Rectal smooth muscle tissue (tissue), 1 donor: ENCODE measurements around the gene MFSD2B.

Experiments used
- H3K27ac ChIP-seq: one replicate; pipeline ENCODE4 v1.7.0; 2013; ENCODE audit warnings: low read depth, low read length, inconsistent platforms
- H3K27me3 ChIP-seq: one replicate; pipeline ENCODE4 v1.7.0; 2013; ENCODE audit warnings: low read length; ENCODE audit not compliant: control insufficient read depth, insufficient read depth
- H3K36me3 ChIP-seq: one replicate; pipeline ENCODE4 v1.7.0; 2013; ENCODE audit warnings: low read length; ENCODE audit not compliant: control insufficient read depth, insufficient read depth
- H3K4me1 ChIP-seq: one replicate; pipeline ENCODE4 v1.7.0; 2013; ENCODE audit warnings: low read length; ENCODE audit not compliant: control insufficient read depth, insufficient read depth
- H3K4me3 ChIP-seq: one replicate; pipeline ENCODE4 v1.7.0; 2013; ENCODE audit warnings: low read length
- H3K9ac ChIP-seq: one replicate; pipeline ENCODE4 v1.7.0; 2013; ENCODE audit warnings: low read length

Gene MFSD2B, protein sequence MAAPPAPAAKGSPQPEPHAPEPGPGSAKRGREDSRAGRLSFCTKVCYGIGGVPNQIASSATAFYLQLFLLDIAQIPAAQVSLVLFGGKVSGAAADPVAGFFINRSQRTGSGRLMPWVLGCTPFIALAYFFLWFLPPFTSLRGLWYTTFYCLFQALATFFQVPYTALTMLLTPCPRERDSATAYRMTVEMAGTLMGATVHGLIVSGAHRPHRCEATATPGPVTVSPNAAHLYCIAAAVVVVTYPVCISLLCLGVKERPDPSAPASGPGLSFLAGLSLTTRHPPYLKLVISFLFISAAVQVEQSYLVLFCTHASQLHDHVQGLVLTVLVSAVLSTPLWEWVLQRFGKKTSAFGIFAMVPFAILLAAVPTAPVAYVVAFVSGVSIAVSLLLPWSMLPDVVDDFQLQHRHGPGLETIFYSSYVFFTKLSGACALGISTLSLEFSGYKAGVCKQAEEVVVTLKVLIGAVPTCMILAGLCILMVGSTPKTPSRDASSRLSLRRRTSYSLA

DNA sequence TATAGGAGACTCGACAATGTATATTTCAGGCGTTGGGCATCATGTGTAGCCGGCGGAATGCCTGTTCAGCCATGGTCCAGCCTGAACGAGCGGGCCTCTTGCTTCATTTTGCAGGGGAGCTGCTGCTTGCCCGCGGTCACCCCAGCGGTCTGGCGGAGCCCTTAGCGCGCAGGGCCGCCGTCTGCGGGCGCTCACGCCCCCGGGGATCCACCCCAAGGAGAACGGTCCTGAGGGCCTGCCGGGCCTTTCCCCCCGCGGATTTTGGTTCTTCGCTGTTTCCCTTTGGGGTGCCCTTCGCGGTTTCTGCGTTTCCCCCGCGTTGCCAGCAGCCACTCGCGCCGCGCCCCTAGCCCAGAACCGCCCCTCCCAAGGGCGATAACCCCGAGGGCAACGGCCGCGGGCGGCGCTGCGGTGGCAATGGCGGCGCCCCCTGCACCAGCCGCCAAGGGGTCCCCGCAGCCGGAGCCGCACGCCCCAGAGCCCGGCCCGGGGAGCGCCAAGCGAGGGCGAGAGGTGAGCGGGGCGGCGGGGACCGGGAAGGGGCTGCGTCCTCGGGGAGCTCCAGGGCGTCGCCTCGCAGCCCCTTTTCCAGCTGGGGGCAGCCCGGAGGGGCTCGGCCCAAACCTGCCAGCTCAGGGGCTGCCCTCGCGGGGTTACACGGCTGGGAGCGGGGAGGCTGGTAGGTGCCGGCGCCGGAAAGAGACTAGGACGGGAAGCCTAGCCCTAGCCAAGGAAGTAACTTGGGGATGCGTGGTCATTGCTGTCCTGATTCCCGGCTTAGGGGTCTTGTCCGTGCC is at the start of gene MFSD2B:
TSS of gene MFSD2B (plus strand) at position 406 of the 797 bp plus-strand sequence. CDS start at position 418, 12 bp downstream.
- H3K36me3 ChIP-seq, result no peaks in the 10 kb centered on the region
- peak within 1 kb of the TSS; percentile 17 for H3K4me3 ChIP-seq
- H3K4me1 ChIP-seq, result no peaks in the 10 kb centered on the region
- H3K27ac ChIP-seq, result no peak within 1 kb of the TSS
- H3K9ac ChIP-seq, result no peak within 1 kb of the TSS
- peaks cover 12% of the 10 kb centered on the region for H3K27me3 ChIP-seq

DNA sequence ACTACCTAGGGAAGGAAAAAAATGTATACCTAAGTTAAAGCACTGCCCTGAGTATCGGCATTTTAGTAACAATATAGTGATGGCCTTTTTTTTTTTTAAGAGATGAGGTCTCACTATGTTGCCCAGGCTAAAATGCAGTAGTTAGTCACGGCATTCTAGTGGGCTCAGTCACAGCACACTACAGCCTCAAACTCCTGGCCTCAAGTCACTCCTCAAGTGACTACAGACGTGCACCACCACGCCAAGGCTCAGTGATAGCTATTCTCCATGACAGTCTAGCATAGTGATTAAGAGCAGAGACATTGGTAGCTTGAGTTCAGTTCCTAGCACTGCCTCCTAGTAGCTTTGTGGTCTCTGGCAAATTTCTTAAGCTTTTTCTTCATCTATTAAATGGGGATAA is 42.0 kb upstream of the MFSD2B start:
- no peaks in the 10 kb centered on the region for H3K36me3 ChIP-seq
- H3K4me1 ChIP-seq, result no peaks in the 10 kb centered on the region
- H3K4me3 ChIP-seq, result no peak overlapping the region
- H3K9ac ChIP-seq, result no peak overlapping the region
- no peaks in the 10 kb centered on the region for H3K27me3 ChIP-seq
- H3K27ac ChIP-seq, result no peak overlapping the region

DNA sequence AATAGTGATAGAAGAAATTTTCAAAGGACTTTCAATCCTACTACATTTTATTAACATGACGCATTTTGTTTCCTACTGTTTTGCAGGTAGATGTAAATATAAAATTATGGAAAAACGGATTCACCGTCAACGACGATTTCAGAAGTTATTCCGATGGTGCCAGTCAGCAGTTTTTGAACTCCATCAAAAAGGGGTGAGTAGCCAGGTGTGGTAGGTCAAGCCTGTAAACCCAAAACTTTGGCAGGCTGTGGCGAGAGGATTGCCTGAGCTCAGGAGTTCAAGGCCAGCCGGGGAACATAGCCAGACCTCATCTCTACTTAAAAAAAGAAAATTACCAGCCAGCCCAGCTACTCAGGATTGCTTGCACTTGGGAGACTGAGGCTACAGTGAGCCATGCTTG is 33.0 kb upstream of the MFSD2B start:
- H3K27me3 ChIP-seq, result no peaks in the 10 kb centered on the region
- no peak overlapping the region for H3K4me3 ChIP-seq
- H3K4me1 ChIP-seq, result no peaks in the 10 kb centered on the region
- H3K27ac ChIP-seq, result no peak overlapping the region
- no peaks in the 10 kb centered on the region for H3K36me3 ChIP-seq
- H3K9ac ChIP-seq, result no peak overlapping the region

DNA sequence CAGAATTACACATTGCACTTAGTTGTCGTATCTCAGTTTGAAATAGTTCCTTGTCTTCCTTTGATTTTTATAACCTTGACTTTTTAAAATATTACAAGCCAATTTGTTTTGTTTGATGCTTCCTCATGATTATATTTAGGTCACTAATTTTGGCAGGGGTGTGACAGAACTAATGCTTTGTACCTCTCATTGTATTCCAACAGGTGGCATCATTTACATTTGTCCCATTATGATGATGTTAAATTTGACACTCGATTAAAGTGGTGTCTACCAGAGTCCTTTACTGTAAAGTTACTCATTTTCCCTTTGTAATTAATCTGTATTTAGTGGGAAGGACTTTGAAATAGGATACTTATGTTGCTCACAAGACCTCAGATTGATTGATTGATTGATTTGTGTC is 21.5 kb upstream of the MFSD2B start:
- Histone ChIP-seq H3K9ac (no peak overlapping the region), H3K36me3 (peaks cover 2% of the 10 kb centered on the region), H3K4me3 (no peak overlapping the region), H3K27me3 (no peaks in the 10 kb centered on the region), H3K4me1 (no peaks in the 10 kb centered on the region), H3K27ac (no peak overlapping the region)

DNA sequence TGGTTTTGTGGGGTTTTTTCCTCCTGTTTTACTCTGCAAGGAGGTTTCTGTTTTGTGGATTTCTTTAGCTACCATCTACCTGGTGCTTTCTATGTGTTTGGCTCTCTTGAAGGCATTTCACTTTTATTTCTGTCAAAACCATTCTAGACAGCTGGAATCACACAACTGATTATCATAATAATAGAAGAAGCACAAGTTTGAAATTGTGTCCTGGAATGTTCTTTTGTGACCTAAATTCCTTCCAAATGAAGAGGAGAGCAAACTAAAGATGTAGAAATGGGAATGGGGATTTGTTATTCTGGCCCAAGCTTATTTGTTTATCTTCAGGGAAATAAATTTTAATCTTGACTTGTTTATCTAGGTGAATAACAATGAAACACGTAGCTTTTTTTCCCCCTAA is 17.0 kb upstream of the MFSD2B start:
- Histone ChIP-seq H3K27ac (no peak overlapping the region), H3K9ac (no peak overlapping the region), H3K4me3 (no peak overlapping the region), H3K27me3 (no peaks in the 10 kb centered on the region), H3K36me3 (no peaks in the 10 kb centered on the region), H3K4me1 (peaks cover 2% of the 10 kb centered on the region)

DNA sequence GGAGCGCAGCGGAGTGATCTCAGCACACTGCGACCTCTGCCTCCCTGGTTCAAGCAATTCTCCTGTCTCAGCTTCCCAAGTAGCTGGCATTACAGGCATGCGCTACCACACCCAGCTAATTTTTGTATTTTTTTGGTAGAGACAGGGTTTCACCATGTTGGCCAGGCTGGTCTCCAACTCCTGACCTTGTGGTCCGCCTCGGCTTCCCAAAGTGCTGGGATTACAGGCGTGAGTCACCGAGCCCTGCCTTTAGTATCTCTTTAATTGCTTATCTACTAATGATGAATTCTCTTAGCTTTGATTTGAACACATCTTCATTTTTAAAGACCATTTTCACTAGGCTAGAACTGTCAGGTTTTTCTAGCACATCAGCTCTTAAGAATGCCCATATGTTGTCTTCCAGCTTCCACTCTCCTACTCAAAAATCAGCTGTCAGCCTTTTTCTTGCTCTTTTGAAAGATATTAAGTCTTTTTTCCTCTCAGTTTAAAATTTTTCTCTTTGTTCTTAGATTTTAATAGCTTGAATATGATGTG is 16.1 kb upstream of the MFSD2B start:
- Histone ChIP-seq H3K4me3 (no peak overlapping the region), H3K4me1 (peaks cover 2% of the 10 kb centered on the region), H3K9ac (no peak overlapping the region), H3K36me3 (no peaks in the 10 kb centered on the region), H3K27me3 (no peaks in the 10 kb centered on the region), H3K27ac (no peak overlapping the region)

DNA sequence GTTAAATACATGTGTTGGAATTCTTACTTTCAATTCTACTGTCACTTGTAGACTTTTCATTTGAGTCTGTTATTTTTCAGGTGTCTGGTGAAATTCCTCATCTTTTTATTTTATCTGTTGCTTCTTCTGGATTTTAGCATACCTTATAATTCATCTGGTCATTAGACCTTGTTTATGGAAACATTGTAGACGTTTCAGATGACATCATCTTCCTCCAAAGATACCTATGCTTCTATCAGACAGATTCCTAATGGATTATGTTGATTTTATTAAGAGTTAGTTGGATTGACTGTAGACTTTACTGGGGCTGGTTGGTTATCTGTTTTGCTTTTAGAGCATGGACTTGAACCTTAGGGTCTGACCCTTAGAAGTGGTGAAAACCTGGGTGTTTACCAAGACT is 15.3 kb upstream of the MFSD2B start:
- Histone ChIP-seq H3K4me1 (peaks cover 2% of the 10 kb centered on the region), H3K4me3 (no peak overlapping the region), H3K27ac (no peak overlapping the region), H3K27me3 (no peaks in the 10 kb centered on the region), H3K36me3 (peaks cover under 1% of the 10 kb centered on the region), H3K9ac (no peak overlapping the region)

DNA sequence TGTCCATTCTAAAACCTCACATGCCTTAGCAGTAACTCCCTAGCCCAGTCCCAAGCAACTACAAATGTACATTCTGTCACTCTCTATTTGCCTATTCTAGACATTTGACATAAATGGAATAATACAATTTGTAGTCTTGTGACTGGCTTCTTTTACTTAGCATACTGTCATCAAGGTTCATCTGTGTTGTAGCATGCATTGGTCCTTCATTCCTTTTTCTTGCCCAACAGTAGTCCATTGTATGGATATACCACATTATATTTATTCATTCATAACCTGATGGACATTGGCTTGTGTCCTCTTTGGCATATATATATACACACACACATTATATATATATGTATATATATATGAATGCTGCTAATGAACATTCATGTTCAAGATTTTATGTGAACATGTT is 2.2 kb upstream of the MFSD2B start:
- Histone ChIP-seq H3K36me3 (no peaks in the 10 kb centered on the region), H3K9ac (no peak overlapping the region), H3K27me3 (peaks cover 12% of the 10 kb centered on the region), H3K4me1 (no peaks in the 10 kb centered on the region), H3K4me3 (no peak overlapping the region), H3K27ac (no peak overlapping the region)

DNA sequence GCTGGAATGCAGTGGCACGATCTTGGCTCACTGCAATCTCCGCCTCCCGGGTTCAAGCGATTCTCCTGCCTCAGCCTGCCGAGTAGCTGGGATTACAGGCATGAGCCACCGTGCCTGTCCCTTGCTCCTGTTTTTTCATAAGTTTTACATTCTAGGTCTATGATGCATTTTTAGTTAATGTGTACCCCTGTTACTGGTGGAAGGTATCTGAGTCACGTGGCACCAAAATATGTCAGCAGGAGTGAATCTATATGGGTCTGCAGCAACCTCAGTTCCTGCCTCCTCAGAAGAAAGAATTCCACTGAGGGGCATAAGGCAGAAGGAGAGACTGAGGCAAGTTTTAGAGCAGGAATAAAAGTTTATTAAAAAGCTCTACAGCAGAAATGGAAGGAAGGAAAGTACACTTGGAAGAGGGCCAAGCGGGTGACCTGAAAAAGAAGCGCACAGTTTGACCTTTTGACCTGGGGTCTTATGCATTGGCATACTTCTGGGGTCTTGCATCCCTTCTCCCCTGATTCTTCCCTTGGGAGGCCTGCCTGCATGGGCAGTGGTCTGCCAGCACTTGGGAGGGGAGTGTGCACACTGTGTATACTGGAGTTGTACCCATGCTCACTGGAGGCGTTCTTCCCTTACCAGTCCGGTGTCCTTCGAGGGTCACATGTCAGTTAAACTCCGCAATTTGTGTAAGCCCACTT is 1.1 kb upstream of the MFSD2B start:
- no peak overlapping the region for H3K4me3 ChIP-seq
- no peak overlapping the region for H3K27ac ChIP-seq
- H3K36me3 ChIP-seq, result no peaks in the 10 kb centered on the region
- peaks cover 12% of the 10 kb centered on the region for H3K27me3 ChIP-seq
- H3K9ac ChIP-seq, result no peak overlapping the region
- no peaks in the 10 kb centered on the region for H3K4me1 ChIP-seq

DNA sequence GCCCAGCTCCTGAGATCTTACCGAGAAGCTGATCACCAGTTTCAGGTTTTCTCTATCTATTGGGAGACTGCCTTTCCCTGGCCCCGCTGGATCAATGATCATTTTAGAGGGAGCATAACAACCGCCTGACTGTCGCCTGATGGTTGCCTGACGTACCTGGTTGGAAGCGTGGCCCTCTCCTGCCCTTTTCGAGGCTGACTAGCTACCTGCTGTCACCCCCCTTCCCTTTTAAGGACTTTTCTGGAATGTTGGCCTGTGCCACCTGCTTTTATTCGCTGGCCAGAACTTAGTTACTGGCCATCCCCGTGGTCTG is 562 bp upstream of the MFSD2B start:
- Histone ChIP-seq H3K9ac (no peak overlapping the region), H3K4me3 (no peak overlapping the region), H3K27me3 (peaks cover 12% of the 10 kb centered on the region), H3K36me3 (no peaks in the 10 kb centered on the region), H3K4me1 (no peaks in the 10 kb centered on the region), H3K27ac (no peak overlapping the region)

DNA sequence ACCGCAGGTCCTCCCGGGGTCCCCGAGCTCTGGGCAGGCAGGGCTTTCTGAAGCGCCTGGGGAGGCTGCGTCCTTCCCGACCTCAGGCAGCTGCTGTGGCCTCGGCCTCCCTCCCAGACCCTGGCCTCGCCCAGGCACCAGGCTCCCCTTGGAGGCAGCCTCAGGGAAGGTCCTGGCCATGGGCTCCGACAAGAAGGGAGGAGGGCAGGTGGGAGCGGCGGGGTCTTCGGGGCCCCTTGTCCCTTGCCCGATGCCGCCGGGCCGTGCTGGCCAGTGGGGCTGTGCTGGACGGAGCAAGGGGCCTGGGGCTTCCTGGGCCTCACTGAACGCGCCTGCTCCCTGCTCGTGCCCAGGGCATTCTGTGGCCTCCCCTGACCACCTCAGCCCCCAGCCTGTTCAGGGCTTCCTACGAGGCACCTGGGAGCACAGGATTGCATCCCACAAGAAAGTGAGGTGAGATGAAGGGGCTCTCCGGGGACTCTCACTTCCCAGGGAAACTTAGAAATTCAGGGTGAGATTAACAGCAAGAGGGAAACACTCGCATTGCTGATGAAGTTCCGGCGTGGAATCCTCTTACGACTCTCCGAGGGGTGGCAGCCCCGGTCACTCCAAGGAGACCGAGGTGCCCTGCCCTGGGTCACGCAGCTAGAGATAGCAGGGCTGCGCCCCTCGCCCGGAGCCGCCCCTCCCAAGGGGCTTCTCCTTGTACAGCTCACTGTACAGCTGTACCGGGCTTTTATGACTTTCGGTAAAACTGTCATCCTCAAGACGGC is 778 bp downstream of the MFSD2B start:
- Histone ChIP-seq H3K4me1 (no peaks in the 10 kb centered on the region), H3K9ac (no peak overlapping the region), H3K36me3 (no peaks in the 10 kb centered on the region), H3K27ac (no peak overlapping the region), H3K4me3 (peak overlapping the region; percentile 17), H3K27me3 (peaks cover 12% of the 10 kb centered on the region)
